Activated CD8-positive, alpha-beta memory T cell treated with anti-CD3 and anti-CD28 coated beads, Interleukin-2, amount 50 U/mL, for 24 hours (primary cell): ENCODE results near the gene MGME1.
A peak's percentile ranks its signal among the peaks of the same experiment; 100 is the strongest.

Source experiments
- DNase-seq: peaks from one replicate; pipeline ENCODE4 v3.0.0-alpha.2; 2020; ENCODE audit errors: extremely low read depth

MGME1 gene

GRCh38 chr20:17992847-17993513, 24.2 kb downstream of the MGME1 start:
- DNase-seq, result no peak

- DNase-seq, result no peak
Observed at GRCh38 chr20:17993546-17993945, 24.7 kb downstream of the MGME1 start.

- peak; percentile 4 for DNase-seq
Observed at GRCh38 chr20:17995967-17996819, 27.4 kb downstream of the MGME1 start.

- no peak for DNase-seq
Observed at GRCh38 chr20:17998446-17998845, 29.6 kb downstream of the MGME1 start.

GRCh38 chr20:17999566-17999965, 30.7 kb downstream of the MGME1 start:
- DNase-seq, result no peak

GRCh38 chr20:18001131-18001921, 32.5 kb downstream of the MGME1 start:
- DNase-seq, result no peak

GRCh38 chr20:18003897-18004296, 35.1 kb downstream of the MGME1 start:
- DNase-seq, result no peak

- DNase-seq, result no peak
Observed at GRCh38 chr20:18004384-18005031, 35.7 kb downstream of the MGME1 start.

GRCh38 chr20:18005170-18005989, 36.6 kb downstream of the MGME1 start:
- DNase-seq, result no peak

GRCh38 chr20:18005990-18006364, 37.2 kb downstream of the MGME1 start:
- DNase-seq, result no peak

GRCh38 chr20:18006684-18007083, 37.9 kb downstream of the MGME1 start:
- DNase-seq, result no peak

- DNase-seq, result no peak
Observed at GRCh38 chr20:18007534-18008292, 38.9 kb downstream of the MGME1 start.

- no peak for DNase-seq
Observed at GRCh38 chr20:18009116-18009515, 40.3 kb downstream of the MGME1 start.

GRCh38 chr20:18011482-18011881, 42.7 kb downstream of the MGME1 start:
- DNase-seq, result no peak

- no peak for DNase-seq
Observed at GRCh38 chr20:18011951-18012645, 43.3 kb downstream of the MGME1 start.

- no peak for DNase-seq
Observed at GRCh38 chr20:18012901-18013300, 44.1 kb downstream of the MGME1 start.

- DNase-seq, result no peak
Observed at GRCh38 chr20:18014411-18014810, 45.6 kb downstream of the MGME1 start.

GRCh38 chr20:18016772-18017171, 48.0 kb downstream of the MGME1 start:
- DNase-seq, result no peak

GRCh38 chr20:18018100-18018499, 49.3 kb downstream of the MGME1 start:
- no peak for DNase-seq

- DNase-seq, result no peak
Observed at GRCh38 chr20:18019068-18019467, 50.2 kb downstream of the MGME1 start.
